Gastroesophageal sphincter (tissue), 4 donors: ENCODE results near the gene HS1BP3. TPM values are rescaled to one million over a fixed set of nuclear protein-coding genes. Genes with fewer than 3 reads are reported as not detected.

ENCODE experiments used
- ATAC-seq: fragments of 150-250 bp; one replicate; pipeline ENCODE4 v1.9.1; 2016; ENCODE audit warnings: mild to moderate bottlenecking, moderate library complexity
- H3K27ac ChIP-seq, 4 donors: fragments of 200-600 bp; sonication (generic) in 3 of 4; 1 replicate in 3 of 4; 2 replicates in 1 of 4; pipeline ENCODE4 v1.5.1; 2016 to 2019
- H3K27me3 ChIP-seq: fragments of 200-600 bp; sonication (generic); one replicate; pipeline ENCODE4 v1.5.1; 2019
- H3K36me3 ChIP-seq, 2 donors: fragments of 200-600 bp; sonication (generic); one replicate each; pipeline ENCODE4 v1.5.1; 2019; ENCODE audit warnings: control low read depth in 1 of 2
- H3K4me1 ChIP-seq, 3 donors: fragments of 200-600 bp; sonication (generic); 1 replicate in 2 of 3; 2 replicates in 1 of 3; pipeline ENCODE4 v1.5.1; 2016 to 2019; ENCODE audit warnings: control low read depth in 2 of 3
- H3K4me3 ChIP-seq, 2 donors: fragments of 200-600 bp; sonication (generic); one replicate each; pipeline ENCODE4 v1.5.1; 2019; ENCODE audit warnings: mild to moderate bottlenecking in 1 of 2, moderate library complexity in 1 of 2
- H3K9me3 ChIP-seq, 3 donors: fragments of 200-600 bp; sonication (generic); one replicate each; pipeline ENCODE4 v1.5.1; 2017 to 2019; ENCODE audit warnings: control low read depth in 2 of 3
- CTCF ChIP-seq, 4 experiments: fragments of 200-600 bp in 2 of 4; fragments of 450-650 bp in 2 of 4; sonication (generic) in 1 of 4; IDR thresholded peaks; one replicate each; pipeline ENCODE4 v1.5.1; 2017 to 2019; ENCODE audit warnings: antibody characterized with exemption in 4 of 4, mild to moderate bottlenecking in 2 of 4, moderate library complexity in 2 of 4
- EP300 ChIP-seq: sonication (generic); formaldehyde crosslinking; IDR thresholded peaks from one replicate; pipeline ENCODE4 v1.6.1; 2017; ENCODE audit warnings: antibody characterized with exemption, mild to moderate bottlenecking
- POLR2A ChIP-seq, 2 donors: fragments of 450-650 bp; IDR thresholded peaks; one replicate each; pipeline ENCODE4 v1.6.1; 2017; ENCODE audit warnings: antibody characterized with exemption in 2 of 2, mild to moderate bottlenecking in 2 of 2, moderate library complexity in 1 of 2
- POLR2AphosphoS5 ChIP-seq: sonication (generic); formaldehyde crosslinking; IDR thresholded peaks from one replicate; pipeline ENCODE4 v1.6.1; 2017; ENCODE audit warnings: antibody characterized with exemption
- WGBS, 2 donors: methylation state at CpG; one replicate each; pipeline ENCODE4 v1.1.5; 2018; ENCODE audit warnings: low coverage in 1 of 2; 5-methylcytosine and 5-hydroxymethylcytosine counted together
- total RNA-seq, 4 donors: library from RNA; depleted of rRNA; stranded (reverse); fragments of >200 nt; gene quantifications; one replicate each; pipeline ENCODE4 v1.1.0, GENCODE V29; 2016

The HS1BP3 gene
- total RNA-seq, 4 donors from 2014 or later = 42.8 to 89.1 (median 61.4) TPM

DNA sequence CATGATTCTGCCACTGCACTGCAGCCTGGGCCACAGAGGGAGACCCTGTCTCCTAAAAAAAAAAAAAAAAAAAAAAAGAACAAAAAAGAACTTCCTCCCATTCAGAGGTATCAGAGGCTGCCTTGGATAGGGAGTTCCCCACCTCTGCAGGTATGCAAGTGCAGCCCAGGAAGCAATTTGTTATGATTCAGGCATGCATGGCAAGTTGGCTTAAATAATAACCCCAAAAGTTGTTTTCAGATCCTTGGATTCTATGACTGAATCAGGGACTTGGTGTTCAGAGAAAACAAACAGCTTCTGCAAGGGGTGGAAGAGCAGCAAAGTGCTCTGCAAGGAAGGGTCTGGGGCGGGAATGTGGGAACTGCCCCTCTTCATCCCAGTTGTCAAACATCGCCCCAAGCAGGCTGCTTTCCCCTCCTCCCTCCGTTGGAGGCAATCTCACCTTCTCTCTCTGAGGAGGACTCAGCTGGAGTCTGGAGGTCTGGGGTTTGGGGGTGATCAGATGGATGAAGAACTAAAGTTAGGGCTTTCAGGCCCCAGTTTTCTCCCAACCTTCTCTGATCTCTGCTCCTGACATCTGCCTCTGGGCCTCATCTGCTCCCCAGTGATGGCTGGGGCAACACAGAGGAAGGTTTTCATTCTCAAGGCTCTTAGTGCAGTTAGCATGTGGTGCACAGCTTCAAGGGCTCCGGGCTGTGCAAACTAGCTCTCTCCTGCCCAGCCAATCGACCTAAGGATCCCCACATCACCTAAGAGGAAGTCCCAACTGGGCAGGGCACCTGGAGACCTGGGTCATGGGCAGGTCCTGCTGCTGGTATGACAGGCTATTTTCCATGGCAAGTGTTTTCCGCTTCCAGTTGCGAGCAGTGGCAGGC lies 12.5 kb upstream of the HS1BP3 start:
- TF ChIP-seq CTCF (IDR thresholded peaks at IDR 0.05) = no peak
- no peak for TF ChIP-seq POLR2AphosphoS5
- ATAC-seq = no peak
- Histone ChIP-seq H3K4me1 (peaks cover 0 to 56% (median 19%) of the 10 kb centered on the region in 3 donors), H3K27ac (no peak overlapping the region), H3K9me3 (no peaks in the 10 kb centered on the region), H3K27me3 (peaks cover 73% of the 10 kb centered on the region), H3K36me3 (no peaks in the 10 kb centered on the region), H3K4me3 (no peak overlapping the region)
- 20% methylated on average over 1 to 3 of the region's 7 CpGs for WGBS, 2 donors

- Histone ChIP-seq H3K27me3 (peaks cover 63% of the 10 kb centered on the region), H3K27ac (no peak overlapping the region), H3K4me3 (no peak overlapping the region), H3K4me1 (peaks cover 0 to 46% (median 15%) of the 10 kb centered on the region in 3 donors), H3K9me3 (no peaks in the 10 kb centered on the region), H3K36me3 (no peaks in the 10 kb centered on the region)
- 36 to 100% methylated on average over 2 to 3 of the region's 5 CpGs for WGBS, 2 donors
- TF ChIP-seq POLR2A (IDR thresholded peaks at IDR 0.05) (no peak), EP300 (no peak), CTCF (IDR thresholded peaks at IDR 0.05) (no peak), POLR2AphosphoS5 (no peak)
- no peak for ATAC-seq
Observed at GRCh38 chr2:20662308-20662937, 11.5 kb upstream of the HS1BP3 start.

DNA sequence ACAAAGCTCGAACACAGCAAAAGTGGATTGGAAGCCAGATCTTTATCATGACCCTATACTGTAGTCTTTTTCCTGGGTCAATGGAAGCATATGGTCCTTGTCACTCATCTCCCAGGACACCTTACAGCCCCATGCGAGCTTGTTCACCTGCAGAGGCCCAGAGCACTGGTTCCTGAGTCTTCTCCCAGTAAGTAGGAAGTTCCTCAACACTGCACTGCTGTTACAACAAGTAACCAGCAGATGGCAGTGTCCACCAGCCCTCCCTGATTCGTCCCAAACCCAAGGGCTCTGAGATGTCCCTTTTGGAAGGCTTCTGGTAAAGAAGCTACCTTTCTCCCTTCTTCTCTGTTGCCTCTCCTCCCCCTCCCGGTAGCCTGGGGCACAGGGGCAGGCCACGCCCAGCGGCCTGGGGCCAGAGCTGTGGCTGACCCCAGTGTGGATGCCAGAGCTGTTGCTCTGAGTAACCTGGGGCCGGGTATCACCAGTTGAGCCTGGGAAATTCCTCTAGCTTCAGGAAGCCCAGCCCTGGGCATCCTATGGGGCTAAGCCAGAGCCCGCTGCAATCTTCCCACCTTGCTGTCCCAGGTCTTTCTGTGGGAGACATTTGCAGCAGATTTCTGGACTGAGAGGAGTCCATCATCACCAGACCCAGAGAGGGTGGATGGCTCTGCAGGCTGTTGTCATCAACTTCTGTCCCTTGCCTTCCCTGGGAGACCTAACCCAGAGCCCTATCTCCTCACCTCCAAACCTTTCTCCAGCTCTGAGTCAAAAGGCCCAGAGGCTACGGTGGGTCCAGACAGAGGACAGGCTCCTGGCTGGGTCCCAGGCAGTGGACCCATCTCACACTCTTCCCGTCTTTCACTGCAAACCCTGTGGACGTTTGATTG lies 10.8 kb upstream of the HS1BP3 start:
- no peaks in the 10 kb centered on the region for H3K9me3 ChIP-seq
- peak; percentile 70 for ATAC-seq
- no peak overlapping the region for H3K27ac ChIP-seq
- H3K27me3 ChIP-seq = peaks cover 57% of the 10 kb centered on the region
- no peaks in the 10 kb centered on the region for H3K36me3 ChIP-seq
- WGBS, 2 donors = 53 to 54% methylated on average over 5 of the region's 11 CpGs
- H3K4me3 ChIP-seq = no peak overlapping the region
- no peak for TF ChIP-seq POLR2A (IDR thresholded peaks at IDR 0.05)
- peak in 3 of 4 experiments; percentile 93 to 98 (median 94) for TF ChIP-seq CTCF (IDR thresholded peaks at IDR 0.05)
- peaks cover 0 to 42% (median 13%) of the 10 kb centered on the region in 3 donors for H3K4me1 ChIP-seq

DNA sequence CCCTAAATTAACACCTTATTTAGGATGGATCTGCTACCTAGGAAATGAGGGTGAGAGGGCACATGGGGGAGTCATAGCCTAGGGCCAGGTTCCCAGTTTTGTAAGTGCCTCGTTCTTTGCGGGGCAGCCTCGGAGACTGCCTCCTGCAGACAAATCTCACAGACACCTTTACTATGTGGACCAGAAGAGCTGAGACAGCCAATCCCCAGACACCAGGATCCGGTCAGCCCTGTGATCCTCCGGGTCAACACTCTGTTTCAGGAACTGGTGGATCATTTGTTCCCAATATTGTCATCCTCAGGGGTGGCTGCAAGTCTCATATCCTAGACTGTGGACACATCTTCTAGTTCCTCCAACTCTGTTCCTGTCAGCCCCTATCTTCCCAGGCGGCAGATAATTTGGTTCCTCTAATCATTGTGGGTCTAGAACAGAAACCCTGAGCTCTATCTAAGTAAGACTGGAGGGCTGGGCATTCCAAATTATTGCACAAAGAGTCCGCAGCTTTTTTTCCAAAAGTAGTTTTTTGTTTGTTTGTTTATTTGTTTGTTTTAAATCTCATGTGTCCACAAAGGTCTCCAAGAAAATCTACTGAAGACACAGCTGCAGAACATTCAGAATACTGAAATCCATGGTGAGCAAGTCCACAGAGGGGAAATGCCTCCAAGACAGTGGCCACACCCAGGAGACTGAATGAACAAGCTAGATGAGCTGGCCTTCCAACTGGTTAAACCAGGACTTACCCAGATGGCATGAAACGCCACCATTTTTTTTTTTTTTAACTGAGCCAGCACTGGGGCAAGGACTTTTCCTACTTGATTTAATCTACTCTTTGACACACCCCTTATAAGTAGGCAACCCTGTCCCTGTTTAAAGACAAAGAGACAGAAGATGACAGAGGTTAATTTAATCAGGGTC lies 9.9 kb upstream of the HS1BP3 start:
- Histone ChIP-seq H3K36me3 (no peaks in the 10 kb centered on the region), H3K4me3 (no peak overlapping the region), H3K4me1 (peaks cover 0 to 33% (median 4%) of the 10 kb centered on the region in 3 donors), H3K9me3 (no peaks in the 10 kb centered on the region), H3K27me3 (peaks cover 48% of the 10 kb centered on the region), H3K27ac (no peak overlapping the region)
- TF ChIP-seq POLR2A (IDR thresholded peaks at IDR 0.05) (no peak), POLR2AphosphoS5 (no peak)
- ATAC-seq = no peak
- 49 to 58% methylated on average over 3 to 5 of the region's 8 CpGs for WGBS, 2 donors
